ENCODE measurements around the gene SLBP.

Gene SLBP

DNA sequence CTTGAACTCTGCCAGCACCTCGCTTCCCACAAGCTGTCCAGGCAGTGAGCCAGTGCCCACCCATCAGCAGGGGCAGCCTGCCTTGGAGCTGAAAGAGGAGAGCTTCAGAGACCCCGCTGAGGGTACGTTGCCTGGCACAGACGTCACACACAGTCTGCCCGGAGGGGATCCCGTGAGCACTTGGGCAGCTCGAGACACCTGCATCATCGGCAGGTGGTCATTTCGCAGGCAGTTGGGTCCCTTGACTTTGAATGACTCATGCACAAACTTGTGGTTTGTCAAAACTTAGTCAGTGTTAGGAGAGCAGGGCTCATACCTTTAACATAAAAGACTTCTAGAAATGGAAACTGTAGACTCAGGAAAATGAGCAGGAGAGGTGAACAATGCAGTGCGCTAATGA, 19.1 kb upstream of the SLBP start:
- Histone ChIP-seq H4K8ac (ENCODE audit: low read depth, low read length) (no peak overlapping the region), H3K79me1 (ENCODE audit: low read length) (no peaks in the 10 kb centered on the region), H3K36me3 (ENCODE audit: control insufficient read depth in 1 of 2, insufficient read depth in 2 of 2, low read length in 2 of 2) (peaks cover 69 to 78% of the 10 kb centered on the region in 2 experiments), H2BK5ac (ENCODE audit: low read depth, low read length, poor library complexity) (no peak overlapping the region), H3K4me3 (ENCODE audit: low read depth, low read length) (no peak overlapping the region), H3K9ac (ENCODE audit: low read length) (no peak overlapping the region), H3K14ac (ENCODE audit: low read length) (no peak overlapping the region), H3K23ac (ENCODE audit: low read length) (no peak overlapping the region), H2AFZ (ENCODE audit: insufficient read depth, low read length, poor library complexity) (no peak overlapping the region), H3K27ac (ENCODE audit: low read depth, low read length) (no peak overlapping the region), H2BK12ac (ENCODE audit: low read length) (no peak overlapping the region), H3K4ac (ENCODE audit: low read depth, low read length) (no peak overlapping the region), H3K18ac (ENCODE audit: low read length) (no peak overlapping the region), H4K12ac (ENCODE audit: low read depth, low read length) (no peak overlapping the region), H3K4me2 (ENCODE audit: low read length) (no peak overlapping the region), H2AK5ac (ENCODE audit: low read length) (no peak overlapping the region), H3K9me3 (ENCODE audit: insufficient read depth, low read depth, low read length) (peaks cover 2% of the 10 kb centered on the region), H3K79me2 (ENCODE audit: control insufficient read depth, insufficient read depth, low read length, poor library complexity) (no peaks in the 10 kb centered on the region), H3K4me1 (ENCODE audit: control insufficient read depth in 1 of 2, insufficient read depth in 2 of 2, low read length in 2 of 2) (peaks cover 0 to 4% of the 10 kb centered on the region in 2 experiments), H4K91ac (ENCODE audit: low read depth, low read length) (no peak overlapping the region), H2BK120ac (ENCODE audit: insufficient read depth, low read length, poor library complexity) (no peak overlapping the region), H3K27me3 (ENCODE audit: insufficient read depth, low read length) (no peaks in the 10 kb centered on the region)
- DNase-seq = peak; percentile 92 to 95
- no CpG with 5 or more reads among the region's 10 CpGs for WGBS (ENCODE audit: extremely low coverage, insufficient coverage, insufficient read length)

GRCh38 chr4:1730532-1731135, 18.5 kb upstream of the SLBP start:
- H2BK5ac ChIP-seq (ENCODE audit: low read depth, low read length, poor library complexity) = no peak overlapping the region
- H3K4ac ChIP-seq (ENCODE audit: low read depth, low read length) = no peak overlapping the region
- no peak overlapping the region for H3K4me3 ChIP-seq (ENCODE audit: low read depth, low read length)
- H3K36me3 ChIP-seq (ENCODE audit: control insufficient read depth in 1 of 2, insufficient read depth in 2 of 2, low read length in 2 of 2) = peaks cover 70 to 78% of the 10 kb centered on the region in 2 experiments
- no peaks in the 10 kb centered on the region for H3K79me2 ChIP-seq (ENCODE audit: control insufficient read depth, insufficient read depth, low read length, poor library complexity)
- no peak overlapping the region for H4K8ac ChIP-seq (ENCODE audit: low read depth, low read length)
- H4K91ac ChIP-seq (ENCODE audit: low read depth, low read length) = no peak overlapping the region
- no peak overlapping the region for H3K23ac ChIP-seq (ENCODE audit: low read length)
- no peak overlapping the region for H2AFZ ChIP-seq (ENCODE audit: insufficient read depth, low read length, poor library complexity)
- peaks cover 0 to 4% of the 10 kb centered on the region in 2 experiments for H3K4me1 ChIP-seq (ENCODE audit: control insufficient read depth in 1 of 2, insufficient read depth in 2 of 2, low read length in 2 of 2)
- no peak overlapping the region for H2BK12ac ChIP-seq (ENCODE audit: low read length)
- no peak overlapping the region for H2AK5ac ChIP-seq (ENCODE audit: low read length)
- H3K79me1 ChIP-seq (ENCODE audit: low read length) = no peaks in the 10 kb centered on the region
- H4K12ac ChIP-seq (ENCODE audit: low read depth, low read length) = no peak overlapping the region
- WGBS (ENCODE audit: extremely low coverage, insufficient coverage, insufficient read length) = no CpG with 5 or more reads among the region's 16 CpGs
- H3K27ac ChIP-seq (ENCODE audit: low read depth, low read length) = no peak overlapping the region
- H3K4me2 ChIP-seq (ENCODE audit: low read length) = no peak overlapping the region
- H3K27me3 ChIP-seq (ENCODE audit: insufficient read depth, low read length) = no peaks in the 10 kb centered on the region
- peaks cover 2% of the 10 kb centered on the region for H3K9me3 ChIP-seq (ENCODE audit: insufficient read depth, low read depth, low read length)
- DNase-seq = no peak
- H3K9ac ChIP-seq (ENCODE audit: low read length) = peak overlapping the region; percentile 13
- H3K14ac ChIP-seq (ENCODE audit: low read length) = no peak overlapping the region
- no peak overlapping the region for H2BK120ac ChIP-seq (ENCODE audit: insufficient read depth, low read length, poor library complexity)
- no peak overlapping the region for H3K18ac ChIP-seq (ENCODE audit: low read length)

DNA sequence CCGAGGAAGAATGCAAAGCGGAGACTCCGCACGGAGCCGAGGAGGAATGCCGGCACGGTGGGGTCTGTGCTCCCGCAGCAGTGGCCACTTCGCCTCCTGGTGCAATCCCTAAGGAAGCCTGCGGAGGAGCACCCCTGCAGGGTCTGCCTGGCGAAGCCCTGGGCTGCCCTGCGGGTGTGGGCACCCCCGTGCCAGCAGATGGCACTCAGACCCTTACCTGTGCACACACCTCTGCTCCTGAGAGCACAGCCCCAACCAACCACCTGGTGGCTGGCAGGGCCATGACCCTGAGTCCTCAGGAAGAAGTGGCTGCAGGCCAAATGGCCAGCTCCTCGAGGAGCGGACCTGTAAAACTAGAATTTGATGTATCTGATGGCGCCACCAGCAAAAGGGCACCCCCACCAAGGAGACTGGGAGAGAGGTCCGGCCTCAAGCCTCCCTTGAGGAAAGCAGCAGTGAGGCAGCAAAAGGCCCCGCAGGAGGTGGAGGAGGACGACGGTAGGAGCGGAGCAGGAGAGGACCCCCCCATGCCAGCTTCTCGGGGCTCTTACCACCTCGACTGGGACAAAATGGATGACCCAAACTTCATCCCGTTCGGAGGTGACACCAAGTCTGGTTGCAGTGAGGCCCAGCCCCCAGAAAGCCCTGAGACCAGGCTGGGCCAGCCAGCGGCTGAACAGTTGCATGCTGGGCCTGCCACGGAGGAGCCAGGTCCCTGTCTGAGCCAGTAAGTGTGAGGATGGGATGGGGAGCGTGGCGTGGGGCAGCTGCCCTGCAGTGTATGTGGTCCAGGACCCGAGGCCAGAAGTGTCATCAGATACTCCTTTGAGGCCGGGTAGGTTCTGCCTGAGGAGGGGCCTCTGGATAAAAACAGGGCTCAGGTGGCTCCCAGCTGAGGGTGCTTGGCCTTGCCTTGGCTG, 16.2 kb upstream of the SLBP start:
- Histone ChIP-seq H3K27me3 (ENCODE audit: insufficient read depth, low read length) (no peaks in the 10 kb centered on the region), H2AK5ac (ENCODE audit: low read length) (no peak overlapping the region), H3K79me2 (ENCODE audit: control insufficient read depth, insufficient read depth, low read length, poor library complexity) (no peaks in the 10 kb centered on the region), H3K18ac (ENCODE audit: low read length) (no peak overlapping the region), H3K4me1 (ENCODE audit: control insufficient read depth in 1 of 2, insufficient read depth in 2 of 2, low read length in 2 of 2) (peaks cover 0 to 4% of the 10 kb centered on the region in 2 experiments), H2BK12ac (ENCODE audit: low read length) (no peak overlapping the region), H4K91ac (ENCODE audit: low read depth, low read length) (no peak overlapping the region), H3K14ac (ENCODE audit: low read length) (no peak overlapping the region), H3K4ac (ENCODE audit: low read depth, low read length) (no peak overlapping the region), H2AFZ (ENCODE audit: insufficient read depth, low read length, poor library complexity) (no peak overlapping the region), H4K8ac (ENCODE audit: low read depth, low read length) (no peak overlapping the region), H4K12ac (ENCODE audit: low read depth, low read length) (no peak overlapping the region), H3K27ac (ENCODE audit: low read depth, low read length) (no peak overlapping the region), H2BK120ac (ENCODE audit: insufficient read depth, low read length, poor library complexity) (no peak overlapping the region), H3K4me2 (ENCODE audit: low read length) (no peak overlapping the region), H3K9me3 (ENCODE audit: insufficient read depth, low read depth, low read length) (peaks cover 2% of the 10 kb centered on the region), H3K4me3 (ENCODE audit: low read depth, low read length) (no peak overlapping the region), H3K9ac (ENCODE audit: low read length) (no peak overlapping the region), H3K79me1 (ENCODE audit: low read length) (no peaks in the 10 kb centered on the region), H3K36me3 (ENCODE audit: control insufficient read depth in 1 of 2, insufficient read depth in 2 of 2, low read length in 2 of 2) (peaks cover 70 to 78% of the 10 kb centered on the region in 2 experiments), H2BK5ac (ENCODE audit: low read depth, low read length, poor library complexity) (no peak overlapping the region), H3K23ac (ENCODE audit: low read length) (no peak overlapping the region)
- WGBS (ENCODE audit: extremely low coverage, insufficient coverage, insufficient read length) = no CpG with 5 or more reads among the region's 31 CpGs
- DNase-seq = no peak

GRCh38 chr4:1727117-1728031, 15.3 kb upstream of the SLBP start:
- H3K27ac ChIP-seq (ENCODE audit: low read depth, low read length) = no peak overlapping the region
- H3K4me2 ChIP-seq (ENCODE audit: low read length) = no peak overlapping the region
- H4K12ac ChIP-seq (ENCODE audit: low read depth, low read length) = no peak overlapping the region
- H2BK120ac ChIP-seq (ENCODE audit: insufficient read depth, low read length, poor library complexity) = no peak overlapping the region
- no peak overlapping the region for H4K91ac ChIP-seq (ENCODE audit: low read depth, low read length)
- H3K79me1 ChIP-seq (ENCODE audit: low read length) = no peaks in the 10 kb centered on the region
- no peak overlapping the region for H2AK5ac ChIP-seq (ENCODE audit: low read length)
- H3K23ac ChIP-seq (ENCODE audit: low read length) = no peak overlapping the region
- no peaks in the 10 kb centered on the region for H3K27me3 ChIP-seq (ENCODE audit: insufficient read depth, low read length)
- no peak overlapping the region for H2AFZ ChIP-seq (ENCODE audit: insufficient read depth, low read length, poor library complexity)
- peaks cover 4% of the 10 kb centered on the region for H3K79me2 ChIP-seq (ENCODE audit: control insufficient read depth, insufficient read depth, low read length, poor library complexity)
- H3K14ac ChIP-seq (ENCODE audit: low read length) = no peak overlapping the region
- no peak overlapping the region for H3K9ac ChIP-seq (ENCODE audit: low read length)
- no peak overlapping the region for H4K8ac ChIP-seq (ENCODE audit: low read depth, low read length)
- peaks cover 2% of the 10 kb centered on the region for H3K9me3 ChIP-seq (ENCODE audit: insufficient read depth, low read depth, low read length)
- H3K4ac ChIP-seq (ENCODE audit: low read depth, low read length) = no peak overlapping the region
- H3K4me3 ChIP-seq (ENCODE audit: low read depth, low read length) = no peak overlapping the region
- H2BK5ac ChIP-seq (ENCODE audit: low read depth, low read length, poor library complexity) = no peak overlapping the region
- peaks cover 4 to 9% of the 10 kb centered on the region in 2 experiments for H3K4me1 ChIP-seq (ENCODE audit: control insufficient read depth in 1 of 2, insufficient read depth in 2 of 2, low read length in 2 of 2)
- WGBS (ENCODE audit: extremely low coverage, insufficient coverage, insufficient read length) = no CpG with 5 or more reads among the region's 18 CpGs
- H2BK12ac ChIP-seq (ENCODE audit: low read length) = no peak overlapping the region
- no peak overlapping the region for H3K18ac ChIP-seq (ENCODE audit: low read length)
- peaks cover 65 to 72% of the 10 kb centered on the region in 2 experiments for H3K36me3 ChIP-seq (ENCODE audit: control insufficient read depth in 1 of 2, insufficient read depth in 2 of 2, low read length in 2 of 2)
- DNase-seq = no peak
